OCI-LY3 (cell line): ENCODE results near the gene CD200R1L.

Source experiments
- H2AFZ ChIP-seq: fragments of 200-600, 300-600 bp; shearing (Covaris generic); 2 replicates; pipeline ENCODE4 v1.6.0; 2014; ENCODE audit warnings: antibody characterized with exemption, low read depth, low read length
- H3K27ac ChIP-seq: fragments of 200-600, 300-600 bp; sonication (generic); 2 replicates; pipeline ENCODE4 v1.5.1; 2014; ENCODE audit warnings: mild to moderate bottlenecking, low read length, moderate library complexity, mixed read lengths
- H3K27me3 ChIP-seq: fragments of 200-600, 300-600 bp; sonication (generic); 2 replicates; pipeline ENCODE4 v1.6.1; 2014; ENCODE audit warnings: low read depth, low read length, mixed read lengths
- H3K36me3 ChIP-seq: fragments of 200-600, 300-600 bp; sonication (generic); replicated peaks from 2 replicates; pipeline ENCODE3; 2014; ENCODE audit warnings: low read depth, low read length, mixed read lengths
- H3K4me1 ChIP-seq: fragments of 300-600, 200-600 bp; sonication (generic); 2 replicates; pipeline ENCODE4 v1.6.1; 2014; ENCODE audit warnings: low read length, mixed read lengths
- H3K4me2 ChIP-seq: fragments of 200-600, 300-600 bp; sonication (generic); 2 replicates; pipeline ENCODE4 v1.6.1; 2014; ENCODE audit warnings: low read length, mixed read lengths
- H3K4me3 ChIP-seq: fragments of 300-600, 200-600 bp; sonication (generic); 2 replicates; pipeline ENCODE4 v1.5.1; 2014; ENCODE audit warnings: antibody characterized with exemption, mild to moderate bottlenecking, low read length, moderate library complexity
- H3K79me2 ChIP-seq: fragments of 300-600, 200-600 bp; shearing (Covaris generic); 2 replicates; pipeline ENCODE4 v1.6.1; 2014; ENCODE audit warnings: mild to moderate bottlenecking, low read length, mixed read lengths
- H3K9ac ChIP-seq: fragments of 300-600, 200-600 bp; shearing (Covaris generic); 2 replicates; pipeline ENCODE4 v1.6.0; 2014; ENCODE audit warnings: mild to moderate bottlenecking, low read length, moderate library complexity
- H3K9me3 ChIP-seq: fragments of 200-600, 300-600 bp; shearing (Covaris generic); 2 replicates; pipeline ENCODE4 v1.6.1; 2014; ENCODE audit warnings: low read length, mixed read lengths; ENCODE audit not compliant: insufficient read depth
- H4K20me1 ChIP-seq: fragments of 200-600, 300-600 bp; sonication (generic); 2 replicates; pipeline ENCODE4 v1.6.1; 2016; ENCODE audit warnings: low read length, mixed read lengths; ENCODE audit not compliant: insufficient read depth
- EZH2phosphoT487 ChIP-seq: fragments of 200-600 bp; shearing (Covaris generic); IDR thresholded peaks from 2 replicates; pipeline ENCODE4 v1.6.1; 2018; ENCODE audit warnings: antibody characterized with exemption, mixed run types, low read depth
- TF ChIP-seq, protein P1 (sequence below): fragments of 200-600, 300-600 bp; sonication (generic); IDR thresholded peaks from 2 replicates; pipeline ENCODE4 v1.5.1; 2014; ENCODE audit warnings: antibody characterized with exemption, low read length, low read depth

The CD200R1L gene

GRCh38 chr3:112811917-112812660, 34.6 kb downstream of the CD200R1L start:
- 0 out of 2 replicates have a peak overlapping the region, but pooled peaks have one; percentile 93 for H3K27ac ChIP-seq
- no peak overlapping the region for H3K4me2 ChIP-seq
- H2AFZ ChIP-seq: no peak overlapping the region
- H3K4me1 ChIP-seq: peaks cover 33% of the 10 kb centered on the region
- no peaks in the 10 kb centered on the region for H3K27me3 ChIP-seq
- TF ChIP-seq, protein P1, sequence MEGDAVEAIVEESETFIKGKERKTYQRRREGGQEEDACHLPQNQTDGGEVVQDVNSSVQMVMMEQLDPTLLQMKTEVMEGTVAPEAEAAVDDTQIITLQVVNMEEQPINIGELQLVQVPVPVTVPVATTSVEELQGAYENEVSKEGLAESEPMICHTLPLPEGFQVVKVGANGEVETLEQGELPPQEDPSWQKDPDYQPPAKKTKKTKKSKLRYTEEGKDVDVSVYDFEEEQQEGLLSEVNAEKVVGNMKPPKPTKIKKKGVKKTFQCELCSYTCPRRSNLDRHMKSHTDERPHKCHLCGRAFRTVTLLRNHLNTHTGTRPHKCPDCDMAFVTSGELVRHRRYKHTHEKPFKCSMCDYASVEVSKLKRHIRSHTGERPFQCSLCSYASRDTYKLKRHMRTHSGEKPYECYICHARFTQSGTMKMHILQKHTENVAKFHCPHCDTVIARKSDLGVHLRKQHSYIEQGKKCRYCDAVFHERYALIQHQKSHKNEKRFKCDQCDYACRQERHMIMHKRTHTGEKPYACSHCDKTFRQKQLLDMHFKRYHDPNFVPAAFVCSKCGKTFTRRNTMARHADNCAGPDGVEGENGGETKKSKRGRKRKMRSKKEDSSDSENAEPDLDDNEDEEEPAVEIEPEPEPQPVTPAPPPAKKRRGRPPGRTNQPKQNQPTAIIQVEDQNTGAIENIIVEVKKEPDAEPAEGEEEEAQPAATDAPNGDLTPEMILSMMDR: no peak
- no peak for TF ChIP-seq EZH2phosphoT487
- peaks cover 14% of the 10 kb centered on the region for H3K36me3 ChIP-seq
- no peaks in the 10 kb centered on the region for H4K20me1 ChIP-seq
- no peak overlapping the region for H3K4me3 ChIP-seq
- no peaks in the 10 kb centered on the region for H3K79me2 ChIP-seq
- 0 out of 2 replicates have a peak, but pooled peaks cover 7% of the 10 kb centered on the region for H3K9me3 ChIP-seq
- H3K9ac ChIP-seq: no peak overlapping the region

GRCh38 chr3:112811131-112811884, 35.4 kb downstream of the CD200R1L start:
- Histone ChIP-seq H3K79me2 (no peaks in the 10 kb centered on the region), H3K4me2 (no peak overlapping the region), H3K9me3 (0 out of 2 replicates have a peak, but pooled peaks cover 6% of the 10 kb centered on the region), H3K4me1 (peaks cover 33% of the 10 kb centered on the region), H3K4me3 (no peak overlapping the region), H3K9ac (no peak overlapping the region), H4K20me1 (no peaks in the 10 kb centered on the region), H3K36me3 (peaks cover 10% of the 10 kb centered on the region), H3K27ac (no peak overlapping the region), H2AFZ (no peak overlapping the region), H3K27me3 (no peaks in the 10 kb centered on the region)
- TF ChIP-seq, protein P1: no peak
- no peak for TF ChIP-seq EZH2phosphoT487

- Histone ChIP-seq H3K4me1 (peaks cover 33% of the 10 kb centered on the region), H3K27ac (no peak overlapping the region), H3K36me3 (peaks cover 4% of the 10 kb centered on the region), H3K79me2 (no peaks in the 10 kb centered on the region), H4K20me1 (no peaks in the 10 kb centered on the region), H2AFZ (no peak overlapping the region), H3K27me3 (no peaks in the 10 kb centered on the region), H3K9me3 (no peaks in the 10 kb centered on the region), H3K4me3 (no peak overlapping the region), H3K9ac (no peak overlapping the region), H3K4me2 (no peak overlapping the region)
- no peak for TF ChIP-seq EZH2phosphoT487
- TF ChIP-seq, protein P1: no peak
Observed at GRCh38 chr3:112810561-112810960, 36.1 kb downstream of the CD200R1L start.

- H3K4me2 ChIP-seq: no peak overlapping the region
- peaks cover 12% of the 10 kb centered on the region for H3K4me1 ChIP-seq
- no peaks in the 10 kb centered on the region for H3K79me2 ChIP-seq
- no peak overlapping the region for H3K9ac ChIP-seq
- H4K20me1 ChIP-seq: no peaks in the 10 kb centered on the region
- TF ChIP-seq, protein P1: no peak
- no peak for TF ChIP-seq EZH2phosphoT487
- no peaks in the 10 kb centered on the region for H3K9me3 ChIP-seq
- H2AFZ ChIP-seq: no peak overlapping the region
- no peak overlapping the region for H3K4me3 ChIP-seq
- no peaks in the 10 kb centered on the region for H3K27me3 ChIP-seq
- H3K36me3 ChIP-seq: no peaks in the 10 kb centered on the region
- no peak overlapping the region for H3K27ac ChIP-seq
Observed at GRCh38 chr3:112808136-112808535, 38.5 kb downstream of the CD200R1L start.
